ENCODE measurements around the gene USP24.

USP24 gene

DNA sequence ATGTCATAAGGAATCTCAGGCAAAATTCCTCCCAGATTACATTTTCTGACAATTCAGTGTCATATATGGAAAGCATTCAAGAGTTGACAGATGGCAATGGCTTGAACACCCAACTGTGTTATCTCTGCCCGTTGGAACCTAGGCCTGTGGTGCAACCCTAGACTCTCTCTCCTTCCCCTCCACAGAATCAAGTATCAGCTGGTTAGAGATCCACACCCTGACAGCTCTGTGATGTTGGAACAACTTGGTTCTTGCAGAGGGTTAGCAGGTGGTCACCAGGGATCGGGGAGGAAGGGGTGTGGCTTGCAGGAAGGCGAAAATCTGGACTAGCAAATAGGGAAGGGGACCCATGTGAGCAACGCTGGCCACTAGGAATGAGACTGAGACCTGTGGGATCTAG lies 149.5 kb downstream of the USP24 start:
- DNase-seq, result no peak
- in situ Hi-C loops (cut with HindIII; ENCODE audit: low pct_ligation_motif_present, low pct_unique_long_range_greater_than_20kb, low sequenced_read_pairs), result no loop called here

- in situ Hi-C loops (cut with HindIII; ENCODE audit: low pct_ligation_motif_present, low pct_unique_long_range_greater_than_20kb, low sequenced_read_pairs), result no loop called here
- DNase-seq, result peak; percentile 33
These were observed 150.3 kb downstream of the USP24 start for GRCh38 chr1:55064861-55065263.

GRCh38 chr1:55064071-55064581 lies 151.0 kb downstream of the USP24 start:
- in situ Hi-C loops (cut with HindIII; ENCODE audit: low pct_ligation_motif_present, low pct_unique_long_range_greater_than_20kb, low sequenced_read_pairs), result no loop called here
- peak; percentile 17 for DNase-seq

DNA sequence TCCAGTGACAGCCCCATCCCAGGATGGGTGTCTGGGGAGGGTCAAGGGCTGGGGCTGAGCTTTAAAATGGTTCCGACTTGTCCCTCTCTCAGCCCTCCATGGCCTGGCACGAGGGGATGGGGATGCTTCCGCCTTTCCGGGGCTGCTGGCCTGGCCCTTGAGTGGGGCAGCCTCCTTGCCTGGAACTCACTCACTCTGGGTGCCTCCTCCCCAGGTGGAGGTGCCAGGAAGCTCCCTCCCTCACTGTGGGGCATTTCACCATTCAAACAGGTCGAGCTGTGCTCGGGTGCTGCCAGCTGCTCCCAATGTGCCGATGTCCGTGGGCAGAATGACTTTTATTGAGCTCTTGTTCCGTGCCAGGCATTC lies 151.6 kb downstream of the USP24 start:
- in situ Hi-C loops (cut with HindIII; ENCODE audit: low pct_ligation_motif_present, low pct_unique_long_range_greater_than_20kb, low sequenced_read_pairs), result no loop called here
- no peak for DNase-seq

DNA sequence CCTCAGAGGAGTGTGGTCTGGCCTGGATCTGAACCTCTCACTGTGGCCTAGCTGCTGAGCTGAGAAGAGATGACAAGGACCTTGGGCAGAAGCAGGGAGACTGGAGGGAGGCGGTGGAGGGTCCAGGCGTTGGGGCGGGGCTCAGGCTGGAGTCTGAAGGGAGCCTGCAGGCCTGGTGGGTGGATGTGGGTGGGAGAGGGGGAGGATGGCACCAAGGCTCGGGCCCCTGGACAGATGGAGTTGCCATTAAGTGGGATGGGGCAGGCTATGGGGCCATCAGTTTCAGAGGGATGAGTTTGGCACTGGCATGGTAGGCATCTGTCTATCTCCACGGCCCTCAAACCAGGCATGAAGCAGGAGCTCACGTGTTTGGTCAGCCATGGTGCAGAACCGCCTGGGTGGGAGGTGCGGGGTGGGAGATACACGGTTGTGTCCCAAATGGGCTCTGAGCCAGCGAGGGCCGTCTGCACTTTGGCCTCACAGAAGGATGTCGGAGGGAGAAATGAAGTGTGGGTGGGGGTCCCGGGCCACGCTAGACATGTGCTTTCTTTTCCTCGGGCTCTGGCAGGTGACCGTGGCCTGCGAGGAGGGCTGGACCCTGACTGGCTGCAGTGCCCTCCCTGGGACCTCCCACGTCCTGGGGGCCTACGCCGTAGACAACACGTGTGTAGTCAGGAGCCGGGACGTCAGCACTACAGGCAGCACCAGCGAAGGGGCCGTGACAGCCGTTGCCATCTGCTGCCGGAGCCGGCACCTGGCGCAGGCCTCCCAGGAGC lies 152.2 kb downstream of the USP24 start:
- DNase-seq, result no peak
- in situ Hi-C loops (cut with HindIII; ENCODE audit: low pct_ligation_motif_present, low pct_unique_long_range_greater_than_20kb, low sequenced_read_pairs), result no loop called here

DNA sequence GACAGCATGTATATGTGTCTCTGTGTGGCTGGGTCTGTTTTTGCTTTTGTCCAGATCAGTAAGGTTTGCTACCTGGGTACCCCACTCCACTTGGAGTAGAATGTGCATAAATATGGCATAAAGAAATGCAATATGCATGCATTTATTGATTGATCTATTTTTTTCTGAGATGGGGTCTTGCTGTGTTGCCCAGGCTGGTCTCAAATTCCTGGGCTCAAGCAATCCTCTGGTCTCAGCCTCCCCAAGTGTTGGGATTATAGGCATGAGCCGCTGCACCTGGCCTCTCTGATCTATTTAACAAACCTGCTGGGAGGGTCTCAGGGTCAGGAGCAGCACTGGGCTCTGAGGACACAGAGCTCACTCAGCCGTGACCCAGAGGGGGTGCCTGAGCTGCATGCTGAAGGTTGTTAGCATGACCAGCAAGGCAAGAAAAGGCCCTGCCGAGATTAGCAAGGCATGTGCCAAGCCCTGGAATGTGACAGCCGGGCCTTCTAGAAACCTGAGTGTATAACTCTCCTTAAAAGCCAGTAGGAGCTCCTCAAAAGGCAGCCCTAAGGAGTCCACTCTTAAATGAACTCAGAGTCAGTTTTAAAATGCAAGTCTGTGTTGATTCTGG lies 153.3 kb downstream of the USP24 start:
- no peak for DNase-seq
- in situ Hi-C loops (cut with HindIII; ENCODE audit: low pct_ligation_motif_present, low pct_unique_long_range_greater_than_20kb, low sequenced_read_pairs), result no loop called here

DNA sequence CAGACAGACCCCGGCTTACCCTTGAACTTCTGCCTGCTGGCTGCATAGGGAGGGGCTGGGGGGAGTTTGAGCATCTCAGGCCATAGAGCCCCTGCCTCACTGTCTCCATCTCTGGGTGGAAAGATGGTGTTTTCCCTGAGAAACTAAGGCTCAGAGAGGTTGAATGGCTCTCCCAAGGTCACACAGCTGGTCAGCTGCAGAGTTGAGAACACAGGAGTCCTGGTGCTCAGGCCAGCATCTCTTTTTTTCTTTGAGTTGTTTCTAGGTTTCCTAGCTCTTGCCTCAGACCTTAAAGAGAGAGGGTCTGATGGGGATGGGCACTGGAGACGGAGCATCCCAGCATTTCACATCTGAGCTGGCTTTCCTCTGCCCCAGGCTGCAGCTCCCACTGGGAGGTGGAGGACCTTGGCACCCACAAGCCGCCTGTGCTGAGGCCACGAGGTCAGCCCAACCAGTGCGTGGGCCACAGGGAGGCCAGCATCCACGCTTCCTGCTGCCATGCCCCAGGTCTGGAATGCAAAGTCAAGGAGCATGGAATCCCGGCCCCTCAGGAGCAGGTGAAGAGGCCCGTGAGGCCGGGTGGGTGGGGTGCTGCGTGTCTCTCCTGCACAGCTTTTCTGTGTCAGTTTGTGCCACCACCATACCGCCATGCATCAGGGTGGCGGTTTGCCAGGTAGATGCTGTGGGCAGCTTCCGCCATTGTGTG lies 154.0 kb downstream of the USP24 start:
- in situ Hi-C loops (cut with HindIII; ENCODE audit: low pct_ligation_motif_present, low pct_unique_long_range_greater_than_20kb, low sequenced_read_pairs), result no loop called here
- DNase-seq, result no peak

- in situ Hi-C loops (cut with HindIII; ENCODE audit: low pct_ligation_motif_present, low pct_unique_long_range_greater_than_20kb, low sequenced_read_pairs), result no loop called here
These were observed 154.8 kb downstream of the USP24 start for GRCh38 chr1:55060133-55060999.

DNA sequence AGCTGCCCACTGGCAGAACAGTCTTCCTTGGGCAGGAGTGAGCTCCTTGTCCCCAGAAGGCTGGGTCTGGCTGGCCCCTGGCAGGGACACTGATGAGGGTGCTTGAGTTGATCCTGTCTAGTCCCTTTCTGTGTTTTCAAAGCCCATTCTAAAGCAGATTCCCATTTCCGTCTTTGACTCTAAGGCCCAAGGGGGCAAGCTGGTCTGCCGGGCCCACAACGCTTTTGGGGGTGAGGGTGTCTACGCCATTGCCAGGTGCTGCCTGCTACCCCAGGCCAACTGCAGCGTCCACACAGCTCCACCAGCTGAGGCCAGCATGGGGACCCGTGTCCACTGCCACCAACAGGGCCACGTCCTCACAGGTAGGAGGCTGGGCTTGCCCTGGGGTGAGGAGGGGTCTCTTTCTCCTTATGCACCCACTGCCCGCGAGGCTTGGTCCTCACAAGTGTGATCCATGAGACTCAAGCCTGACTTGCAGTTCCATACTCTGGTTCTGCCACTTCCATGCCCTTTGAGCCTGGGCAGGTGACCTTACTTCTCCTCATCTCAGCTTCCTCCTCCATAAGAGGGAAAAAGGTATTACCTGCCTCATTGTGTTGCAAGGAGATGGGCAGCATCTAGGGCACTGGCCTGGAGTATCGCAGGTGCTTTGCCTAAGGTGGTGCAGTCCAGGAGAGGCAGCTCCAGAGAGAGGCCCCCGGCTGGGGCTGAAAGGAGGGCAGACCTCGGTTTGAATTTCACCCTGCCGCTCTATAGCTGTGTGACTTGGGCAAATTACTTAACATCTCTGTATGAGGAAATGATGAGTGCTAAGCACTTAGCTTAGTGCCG lies 155.6 kb downstream of the USP24 start:
- no peak for DNase-seq

More at GRCh38 chr1:55060133-55060999, 154.8 kb downstream of the USP24 start:
- DNase-seq, result no peak

DNA sequence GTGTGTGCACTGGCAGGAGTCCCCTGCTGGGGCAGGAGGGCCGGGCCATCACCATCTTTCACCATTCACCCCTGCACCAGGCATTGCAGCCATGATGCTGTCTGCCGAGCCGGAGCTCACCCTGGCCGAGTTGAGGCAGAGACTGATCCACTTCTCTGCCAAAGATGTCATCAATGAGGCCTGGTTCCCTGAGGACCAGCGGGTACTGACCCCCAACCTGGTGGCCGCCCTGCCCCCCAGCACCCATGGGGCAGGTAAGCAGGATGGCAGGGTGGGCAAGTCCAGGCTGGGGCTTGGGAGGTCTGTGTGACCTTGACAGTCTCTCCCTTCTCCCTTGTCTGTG lies 157.2 kb downstream of the USP24 start:
- in situ Hi-C loops (cut with HindIII; ENCODE audit: low pct_ligation_motif_present, low pct_unique_long_range_greater_than_20kb, low sequenced_read_pairs), result no loop called here
- no peak for DNase-seq

More for the DNA sequence above, 155.6 kb downstream of the USP24 start:
- in situ Hi-C loops (cut with HindIII; ENCODE audit: low pct_ligation_motif_present, low pct_unique_long_range_greater_than_20kb, low sequenced_read_pairs), result no loop called here

DNA sequence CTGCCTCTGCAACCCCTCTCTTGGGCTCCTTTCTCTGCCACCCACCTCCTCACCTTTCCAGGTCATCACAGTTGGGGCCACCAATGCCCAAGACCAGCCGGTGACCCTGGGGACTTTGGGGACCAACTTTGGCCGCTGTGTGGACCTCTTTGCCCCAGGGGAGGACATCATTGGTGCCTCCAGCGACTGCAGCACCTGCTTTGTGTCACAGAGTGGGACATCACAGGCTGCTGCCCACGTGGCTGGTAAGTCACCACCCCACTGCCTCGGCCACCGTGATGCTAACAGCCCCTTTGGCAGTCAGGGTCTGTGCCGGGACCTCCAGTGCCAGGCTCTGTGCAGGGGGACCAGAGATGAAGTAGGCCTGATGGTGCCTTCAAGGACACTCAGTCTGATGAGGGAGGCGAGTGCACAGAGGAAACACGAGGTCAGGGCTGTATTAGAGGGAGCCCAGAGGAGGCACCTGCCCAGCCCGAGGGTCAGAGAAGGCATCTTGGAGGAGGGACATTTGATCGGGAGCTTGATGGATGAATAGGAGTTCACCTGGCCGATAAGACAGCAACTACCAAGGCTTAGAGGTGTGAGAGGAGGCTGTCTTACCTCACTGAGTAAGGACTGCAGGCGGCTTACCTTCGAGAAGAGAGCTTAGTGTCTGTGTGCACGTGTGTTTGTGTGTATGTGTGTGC lies 157.8 kb downstream of the USP24 start:
- in situ Hi-C loops (cut with HindIII; ENCODE audit: low pct_ligation_motif_present, low pct_unique_long_range_greater_than_20kb, low sequenced_read_pairs), result no loop called here

DNA sequence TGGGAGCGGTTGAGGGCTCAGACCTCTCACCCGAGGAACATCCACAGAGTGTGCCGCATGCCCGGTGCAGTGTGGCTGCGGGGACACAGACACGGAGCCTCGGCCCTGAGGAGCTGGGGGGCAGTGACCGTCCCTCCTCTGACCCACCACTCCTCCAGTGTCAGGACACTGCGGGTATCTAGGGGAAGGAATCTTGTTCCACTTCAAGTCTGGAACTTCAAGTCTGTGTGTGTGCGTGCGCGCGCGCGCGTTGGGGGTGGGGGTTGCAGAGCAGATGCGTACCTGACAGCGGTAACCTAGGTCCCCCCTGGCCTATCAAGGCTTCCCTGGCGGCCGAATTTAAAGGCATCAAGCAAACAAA lies 158.6 kb downstream of the USP24 start:
- no peak for DNase-seq
- in situ Hi-C loops (cut with HindIII; ENCODE audit: low pct_ligation_motif_present, low pct_unique_long_range_greater_than_20kb, low sequenced_read_pairs), result no loop called here

More for the DNA sequence above, 157.8 kb downstream of the USP24 start:
- DNase-seq, result no peak

- no peak for DNase-seq
- in situ Hi-C loops (cut with HindIII; ENCODE audit: low pct_ligation_motif_present, low pct_unique_long_range_greater_than_20kb, low sequenced_read_pairs), result no loop called here
These were observed 159.1 kb downstream of the USP24 start for GRCh38 chr1:55055951-55056631.

- in situ Hi-C loops (cut with HindIII; ENCODE audit: low pct_ligation_motif_present, low pct_unique_long_range_greater_than_20kb, low sequenced_read_pairs), result no loop called here
- no peak for DNase-seq
These were observed 159.9 kb downstream of the USP24 start for GRCh38 chr1:55055084-55055882.

DNA sequence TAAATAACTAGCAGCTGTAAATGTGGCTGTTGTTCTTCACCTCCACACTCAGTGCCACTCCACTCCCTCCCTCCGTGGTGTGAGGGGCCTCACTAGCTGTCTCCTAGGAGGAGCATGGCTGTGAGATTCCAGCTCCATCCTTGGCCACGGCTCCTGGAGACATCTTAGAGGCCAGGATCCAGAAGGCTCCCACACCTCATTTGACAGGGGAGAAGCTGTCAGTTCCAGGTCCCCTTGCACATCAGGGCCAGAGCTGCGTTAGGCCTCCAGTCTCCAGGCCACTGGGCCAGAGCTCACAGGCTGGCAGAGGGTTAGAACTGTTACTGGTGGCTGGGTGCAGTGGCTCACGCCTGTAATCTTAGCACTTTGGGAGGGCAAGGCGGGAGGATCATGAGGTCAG lies 160.8 kb downstream of the USP24 start:
- in situ Hi-C loops (cut with HindIII; ENCODE audit: low pct_ligation_motif_present, low pct_unique_long_range_greater_than_20kb, low sequenced_read_pairs), result no loop called here
- no peak for DNase-seq

DNA sequence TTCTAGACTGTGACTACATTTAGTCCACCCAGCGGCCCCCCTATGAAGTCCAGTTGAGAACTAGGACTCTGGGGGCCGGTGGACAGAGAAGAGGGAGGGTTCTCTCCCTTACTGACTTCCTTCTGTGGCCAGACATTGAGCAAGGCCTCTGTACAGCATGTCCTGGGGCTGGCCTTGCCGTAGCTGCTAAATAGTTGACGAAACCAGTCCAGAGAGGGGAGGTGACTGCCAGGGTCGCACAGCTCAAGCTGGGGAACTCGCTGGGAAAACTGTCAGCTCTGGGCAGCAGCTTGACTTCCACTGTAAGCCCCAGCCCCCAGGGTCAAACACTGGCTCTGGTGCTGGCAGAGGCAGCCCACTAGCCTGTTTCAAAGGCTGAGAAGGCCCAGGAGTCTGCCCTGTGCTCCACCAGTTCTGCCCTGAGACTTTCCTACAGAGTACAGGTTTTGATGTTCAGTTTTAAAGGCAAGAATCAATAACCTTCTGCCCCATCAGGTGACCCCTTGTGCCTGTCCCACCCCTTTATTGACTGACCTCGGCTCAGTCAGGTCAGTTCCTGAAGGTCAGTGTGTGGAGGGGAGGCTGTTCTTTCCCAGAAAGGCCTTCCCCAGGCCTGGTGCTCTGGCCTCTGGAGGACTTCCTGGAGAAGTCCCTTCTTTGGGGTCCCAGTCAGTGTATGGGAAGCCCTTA lies 161.8 kb downstream of the USP24 start:
- no peak for DNase-seq
- in situ Hi-C loops (cut with HindIII; ENCODE audit: low pct_ligation_motif_present, low pct_unique_long_range_greater_than_20kb, low sequenced_read_pairs), result no loop called here

Measured in ACHN (cell line).